Esophagus squamous epithelium (tissue), 5 donors: ENCODE data around the gene SLC50A1. TPM values are rescaled to one million over a fixed set of nuclear protein-coding genes. Genes with fewer than 3 reads are reported as not detected.
A peak's percentile ranks its signal among the peaks of the same experiment; 100 is the strongest.

Source experiments
- DNase-seq: peaks from one replicate; lab custom pipeline; 2025; lab: John Stamatoyannopoulos, UW
- H3K27ac ChIP-seq, 4 donors: fragments of 200-600 bp; sonication (generic); one replicate each; pipeline ENCODE4 v1.5.1; 2016 to 2019; ENCODE audit warnings: mild to moderate bottlenecking in 1 of 4
- H3K27me3 ChIP-seq, 4 donors: fragments of 200-600 bp; sonication (generic); 1 replicate in 3 of 4; 2 replicates in 1 of 4; pipeline versions ENCODE4 v1.5.1 to v1.6.0; 2017 to 2021; ENCODE audit warnings: antibody characterized with exemption in 1 of 4
- H3K36me3 ChIP-seq, 3 donors: fragments of 200-600 bp; sonication (generic); one replicate each; pipeline ENCODE4 v1.5.1; 2016 to 2019
- H3K4me1 ChIP-seq, 3 donors: fragments of 200-600 bp; sonication (generic); one replicate each; pipeline ENCODE4 v1.5.1; 2017 to 2019
- H3K4me3 ChIP-seq, 4 donors: fragments of 200-600 bp; sonication (generic); 1 replicate in 3 of 4; 2 replicates in 1 of 4; pipeline ENCODE4 v1.5.1; 2016 to 2019; ENCODE audit warnings: mild to moderate bottlenecking in 2 of 4, moderate library complexity in 1 of 4
- H3K9me3 ChIP-seq, 3 donors: fragments of 200-600 bp; sonication (generic); one replicate each; pipeline ENCODE4 v1.5.1; 2016 to 2019
- POLR2A ChIP-seq, 4 donors: fragments of 450-650 bp; IDR thresholded peaks; one replicate each; pipeline ENCODE4 v1.6.1; 2017; ENCODE audit warnings: antibody characterized with exemption in 4 of 4, mild to moderate bottlenecking in 4 of 4, moderate library complexity in 3 of 4
- WGBS, 2 donors: methylation state at CpG; one replicate each; pipeline ENCODE4 v1.1.5; 2018; 5-methylcytosine and 5-hydroxymethylcytosine counted together
- intact Hi-C: fragments of 100-400 bp; cut with DNase I; formaldehyde crosslinking; loops from one replicate; pipeline ENCODE4 v1.15.0; 2022
- total RNA-seq, 4 donors: library from RNA; depleted of rRNA; stranded (reverse); fragments of >200 nt; gene quantifications; one replicate each; pipeline ENCODE4 v1.1.0, GENCODE V29; 2016
- TF ChIP-seq, protein P1 (sequence below), 6 experiments: fragments of 450-650 bp in 4 of 6; fragments of 200-600 bp in 2 of 6; sonication (generic) in 2 of 6; IDR thresholded peaks; one replicate each; pipeline ENCODE4 v1.5.1; 2016 to 2019; ENCODE audit warnings: antibody characterized with exemption in 6 of 6, mild to moderate bottlenecking in 4 of 6, moderate library complexity in 4 of 6
- donor health status: DM: yes; HTN: yes; CAD: no.

Gene SLC50A1
- total RNA-seq, 4 donors from 2014 or later: 21.4 to 27.2 (median 26.0) TPM

DNA sequence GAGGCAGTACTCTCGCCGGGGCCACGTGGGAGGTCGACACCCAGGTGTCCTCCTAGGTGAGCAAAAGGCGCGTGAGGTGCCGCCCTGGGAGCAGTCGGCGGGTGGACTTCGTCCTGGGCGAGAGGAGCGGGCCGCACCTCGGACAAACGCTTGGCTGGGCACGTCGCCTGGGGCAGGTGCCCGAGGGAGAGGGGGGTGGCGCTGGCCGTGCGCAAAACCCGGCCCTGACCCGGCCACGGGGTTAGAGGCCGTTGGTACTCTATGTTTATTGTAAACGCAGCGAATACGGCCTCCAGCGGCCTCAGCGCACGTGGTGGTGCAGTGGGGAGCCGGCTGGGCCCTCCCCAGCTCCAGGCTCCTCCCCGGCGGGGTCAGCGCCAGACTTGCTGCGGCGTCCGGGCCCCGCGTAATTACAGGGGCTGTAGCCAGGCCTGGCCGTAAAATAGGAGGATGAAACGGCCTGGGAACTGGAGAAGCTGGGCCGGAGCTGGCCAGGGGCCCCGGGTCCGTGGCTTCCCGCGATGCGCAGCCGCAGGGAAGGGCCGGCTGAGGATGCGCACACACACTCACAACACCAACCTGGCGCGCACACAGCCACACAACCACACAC, 9.6 kb upstream of the SLC50A1 start:
- no peaks in the 10 kb centered on the region for H3K9me3 ChIP-seq
- peaks cover 24 to 82% (median 46%) of the 10 kb centered on the region in 3 donors for H3K4me1 ChIP-seq
- intact Hi-C loops: no loop called here
- H3K36me3 ChIP-seq: peaks cover 0 to 6% (median 3%) of the 10 kb centered on the region in 3 donors
- TF ChIP-seq POLR2A (IDR thresholded peaks at IDR 0.05): peak in 1 of 4 donors; percentile 17
- TF ChIP-seq, protein P1, sequence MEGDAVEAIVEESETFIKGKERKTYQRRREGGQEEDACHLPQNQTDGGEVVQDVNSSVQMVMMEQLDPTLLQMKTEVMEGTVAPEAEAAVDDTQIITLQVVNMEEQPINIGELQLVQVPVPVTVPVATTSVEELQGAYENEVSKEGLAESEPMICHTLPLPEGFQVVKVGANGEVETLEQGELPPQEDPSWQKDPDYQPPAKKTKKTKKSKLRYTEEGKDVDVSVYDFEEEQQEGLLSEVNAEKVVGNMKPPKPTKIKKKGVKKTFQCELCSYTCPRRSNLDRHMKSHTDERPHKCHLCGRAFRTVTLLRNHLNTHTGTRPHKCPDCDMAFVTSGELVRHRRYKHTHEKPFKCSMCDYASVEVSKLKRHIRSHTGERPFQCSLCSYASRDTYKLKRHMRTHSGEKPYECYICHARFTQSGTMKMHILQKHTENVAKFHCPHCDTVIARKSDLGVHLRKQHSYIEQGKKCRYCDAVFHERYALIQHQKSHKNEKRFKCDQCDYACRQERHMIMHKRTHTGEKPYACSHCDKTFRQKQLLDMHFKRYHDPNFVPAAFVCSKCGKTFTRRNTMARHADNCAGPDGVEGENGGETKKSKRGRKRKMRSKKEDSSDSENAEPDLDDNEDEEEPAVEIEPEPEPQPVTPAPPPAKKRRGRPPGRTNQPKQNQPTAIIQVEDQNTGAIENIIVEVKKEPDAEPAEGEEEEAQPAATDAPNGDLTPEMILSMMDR (IDR thresholded peaks at IDR 0.05): no peak
- H3K4me3 ChIP-seq: peak overlapping the region; percentile 71 to 87 (median 75)
- no peak for DNase-seq
- peak overlapping the region; percentile 93 to 100 (median 99) for H3K27ac ChIP-seq
- WGBS, 2 donors: 26% methylated on average over 4 of the region's 53 CpGs; no CpG with 5 or more reads in 1 of the 2 donors
- H3K27me3 ChIP-seq: peaks cover 0 to 26% (median 0%) of the 10 kb centered on the region in 4 donors

DNA sequence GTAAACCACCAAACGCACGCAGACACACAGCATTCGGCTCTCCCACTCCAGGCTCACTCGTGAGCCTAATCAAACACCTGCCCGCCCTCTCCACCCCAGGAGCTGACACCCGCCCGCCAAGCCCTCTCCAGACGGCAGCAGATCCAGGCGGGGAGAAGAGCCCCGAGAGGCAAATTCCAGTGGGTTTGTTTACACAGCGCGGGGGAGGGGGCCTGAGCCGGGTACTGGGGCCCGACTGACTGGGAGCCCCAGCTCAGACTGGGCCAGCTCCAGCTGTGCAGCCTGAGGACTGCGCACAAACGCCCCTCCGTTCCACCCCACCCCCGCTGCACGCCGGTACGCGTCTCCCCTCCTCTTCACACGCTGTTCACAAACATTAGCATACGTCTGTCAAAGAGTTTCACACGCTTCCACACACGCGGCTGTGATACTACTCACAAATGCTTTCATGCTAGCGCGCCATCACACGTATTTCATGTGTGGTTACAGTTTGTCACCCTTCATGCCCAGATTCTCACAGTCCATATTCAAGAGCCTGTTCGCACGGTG, 9.0 kb upstream of the SLC50A1 start:
- H3K36me3 ChIP-seq: peaks cover 4 to 12% (median 8%) of the 10 kb centered on the region in 3 donors
- H3K9me3 ChIP-seq: no peaks in the 10 kb centered on the region
- WGBS, 2 donors: 0 to 6% methylated on average over 14 to 28 of the region's 32 CpGs
- H3K4me3 ChIP-seq: peak overlapping the region; percentile 71 to 87 (median 75)
- H3K4me1 ChIP-seq: peaks cover 24 to 84% (median 51%) of the 10 kb centered on the region in 3 donors
- peaks cover 0 to 26% (median 0%) of the 10 kb centered on the region in 4 donors for H3K27me3 ChIP-seq
- intact Hi-C loops: no loop called here
- no peak for TF ChIP-seq POLR2A (IDR thresholded peaks at IDR 0.05)
- TF ChIP-seq, protein P1 (IDR thresholded peaks at IDR 0.05): peak in 1 of 6 experiments; percentile 6
- H3K27ac ChIP-seq: peak overlapping the region; percentile 93 to 100 (median 99)
- no peak for DNase-seq

DNA sequence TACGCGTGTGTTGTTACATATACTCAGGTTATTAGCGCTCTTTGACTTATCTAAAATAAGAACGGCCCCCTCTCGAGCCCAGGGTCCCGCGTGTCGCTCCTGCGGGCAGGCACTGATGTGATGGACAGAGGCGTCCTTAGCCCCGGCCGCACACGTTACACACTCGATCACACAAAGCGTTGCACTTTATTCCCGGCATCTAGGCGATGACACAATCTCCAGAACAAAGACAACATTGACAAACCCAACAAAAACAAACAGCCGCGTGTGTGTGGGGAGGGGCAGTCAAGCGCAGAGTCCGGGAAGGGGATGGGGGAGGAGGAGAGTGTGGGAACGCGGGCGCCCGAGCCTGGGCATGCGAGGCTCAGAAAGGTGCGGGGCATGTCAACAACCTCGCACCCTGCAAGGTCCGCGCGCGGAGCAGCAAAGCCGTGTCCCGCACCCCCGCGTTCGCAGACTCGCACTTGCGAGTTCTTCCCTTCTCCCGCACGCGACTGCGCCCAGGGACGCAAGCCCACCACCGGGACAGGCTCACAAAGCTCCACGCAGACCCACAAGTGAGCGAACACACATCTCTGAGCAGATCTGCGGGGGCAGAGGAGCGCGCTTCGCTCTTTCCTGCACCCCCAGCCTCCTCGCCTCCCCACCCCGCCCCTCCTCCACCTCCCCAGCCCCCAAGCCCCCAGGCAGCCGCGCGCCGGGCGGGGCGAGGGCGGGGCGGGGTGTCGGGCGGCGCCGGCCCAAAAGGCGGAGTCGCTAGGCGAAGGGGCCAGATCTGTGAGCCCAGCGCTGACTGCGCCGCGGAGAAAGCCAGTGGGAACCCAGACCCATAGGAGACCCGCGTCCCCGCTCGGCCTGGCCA, 8.3 kb upstream of the SLC50A1 start, which contains the start of gene EFNA1:
Gene EFNA1 (plus strand): TSS at position 772 of the 862 bp plus-strand sequence. CDS start 102 bp downstream, outside the sequence.
- Histone ChIP-seq H3K36me3 (peaks cover 10 to 19% (median 10%) of the 10 kb centered on the region in 3 donors), H3K9me3 (no peaks in the 10 kb centered on the region), H3K4me1 (peaks cover 24 to 91% (median 58%) of the 10 kb centered on the region in 3 donors), H3K4me3 (peak within 1 kb of the TSS; percentile 71 to 87 (median 75)), H3K27ac (peak within 1 kb of the TSS; percentile 93 to 100 (median 99)), H3K27me3 (peaks cover 0 to 26% (median 0%) of the 10 kb centered on the region in 4 donors)
- WGBS, 2 donors: 0 to 1% methylated on average over 26 to 31 of the region's 76 CpGs
- no peak for DNase-seq
- intact Hi-C loops: no loop called here
- TF ChIP-seq, protein P1 (IDR thresholded peaks at IDR 0.05): no peak
- TF ChIP-seq POLR2A (IDR thresholded peaks at IDR 0.05): peak in 3 of 4 donors; percentile 54 to 90 (median 87)

DNA sequence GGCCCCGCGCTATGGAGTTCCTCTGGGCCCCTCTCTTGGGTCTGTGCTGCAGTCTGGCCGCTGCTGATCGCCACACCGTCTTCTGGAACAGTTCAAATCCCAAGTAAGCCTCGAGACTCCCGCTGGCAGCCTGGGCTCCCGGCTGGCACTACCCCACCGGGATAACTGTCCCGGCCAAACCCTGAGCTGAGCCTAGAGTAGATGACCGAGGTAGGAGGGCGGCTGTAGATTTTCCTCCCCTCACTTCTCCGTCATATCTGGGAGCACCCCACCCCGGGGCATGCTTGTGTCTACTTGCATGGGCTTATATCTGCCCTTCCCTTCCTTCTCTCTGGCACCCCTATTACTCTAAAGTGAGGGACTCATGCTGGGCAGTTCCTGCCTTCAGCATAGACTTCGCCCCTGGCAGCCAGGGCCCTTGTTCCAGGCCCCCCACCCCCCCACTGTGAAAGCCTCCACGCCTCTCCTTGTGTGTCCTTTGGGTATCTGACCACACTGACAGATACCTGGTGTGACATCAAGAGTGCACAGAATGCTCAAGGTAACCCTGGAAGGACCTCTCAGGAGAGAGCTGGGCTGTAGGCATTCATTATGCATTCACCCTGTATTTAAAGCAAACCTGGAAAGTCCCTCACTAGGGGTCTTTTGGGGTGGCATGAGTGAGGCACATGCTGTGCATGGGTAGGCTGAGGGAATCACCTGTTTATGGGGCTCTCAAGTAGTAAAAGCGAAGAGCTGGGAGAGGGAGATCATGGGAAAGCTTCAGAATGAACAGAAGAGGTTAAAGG, 7.5 kb upstream of the SLC50A1 start:
- DNase-seq: no peak
- no peak for TF ChIP-seq POLR2A (IDR thresholded peaks at IDR 0.05)
- TF ChIP-seq, protein P1 (IDR thresholded peaks at IDR 0.05): no peak
- WGBS, 2 donors: 2 to 8% methylated on average over 5 to 14 of the region's 17 CpGs
- Histone ChIP-seq H3K4me1 (peaks cover 24 to 100% (median 65%) of the 10 kb centered on the region in 3 donors), H3K27ac (peak overlapping the region; percentile 93 to 100 (median 99)), H3K27me3 (peaks cover 0 to 26% (median 0%) of the 10 kb centered on the region in 4 donors), H3K36me3 (peaks cover 10 to 27% (median 12%) of the 10 kb centered on the region in 3 donors), H3K4me3 (peak overlapping the region; percentile 71 to 87 (median 75)), H3K9me3 (no peaks in the 10 kb centered on the region)
- intact Hi-C loops: no loop called here
